Keratinocyte (primary cell): ENCODE measurements around the gene ULBP3. TPM values are rescaled to one million over a fixed set of nuclear protein-coding genes. Genes with fewer than 3 reads are reported as not detected.

Experiments
- DNase-seq: peaks from one replicate; pipeline ENCODE4 v3.0.0-alpha.2; 2011; ENCODE audit warnings: low read depth, missing footprints, low spot score
- FAIRE-seq: peaks from 2 replicates; lab custom pipeline; 2011; peaks lifted over from hg19 to GRCh38; lab: Jason Lieb, UNC
- H2AFZ ChIP-seq: 2 replicates; pipeline ENCODE4 v1.6.0; 2012; ENCODE audit warnings: low read length, control low read depth, inconsistent platforms; ENCODE audit not compliant: control insufficient read depth
- H3K27ac ChIP-seq: 2 replicates; pipeline ENCODE4 v1.5.1; 2011; ENCODE audit warnings: low read length; ENCODE audit not compliant: control insufficient read depth, insufficient read depth
- H3K27me3 ChIP-seq: 3 replicates; pipeline ENCODE4 v1.6.0; 2011; ENCODE audit warnings: low read length; ENCODE audit not compliant: control insufficient read depth, insufficient read depth; ENCODE audit errors: extremely low read depth
- H3K36me3 ChIP-seq, 2 experiments: 2 replicates in 1 of 2; 3 replicates in 1 of 2; pipeline ENCODE4 v1.5.1; 2011; ENCODE audit warnings: low read length in 2 of 2, mild to moderate bottlenecking in 1 of 2; ENCODE audit not compliant: control insufficient read depth in 2 of 2, insufficient read depth in 2 of 2; ENCODE audit errors: extremely low read depth in 1 of 2
- H3K4me1 ChIP-seq: 3 replicates; pipeline ENCODE4 v1.5.1; 2011; ENCODE audit warnings: low read length; ENCODE audit not compliant: control insufficient read depth, insufficient read depth; ENCODE audit errors: extremely low read depth
- H3K4me2 ChIP-seq: 3 replicates; pipeline ENCODE4 v1.6.0; 2011; ENCODE audit warnings: low read depth, low read length; ENCODE audit not compliant: control insufficient read depth, insufficient read depth; ENCODE audit errors: extremely low read depth
- H3K4me3 ChIP-seq, 3 experiments: fragments of 200-600 bp in 1 of 3; sonication (generic) in 1 of 3; 2 replicates in 2 of 3; 3 replicates in 1 of 3; pipeline ENCODE4 v1.5.1; 2011 to 2016; ENCODE audit warnings: low read length in 3 of 3, mild to moderate bottlenecking in 3 of 3, control low read depth in 2 of 3, inconsistent platforms in 1 of 3, low read depth in 1 of 3, mixed read lengths in 1 of 3, mixed run types in 1 of 3, moderate library complexity in 1 of 3; ENCODE audit not compliant: control insufficient read depth in 2 of 3, insufficient read depth in 2 of 3; ENCODE audit errors: extremely low read depth in 1 of 3
- H3K79me2 ChIP-seq: 2 replicates; pipeline ENCODE4 v1.6.0; 2012; ENCODE audit warnings: low read length; ENCODE audit not compliant: control insufficient read depth, insufficient read depth
- H3K9ac ChIP-seq: 3 replicates; pipeline ENCODE4 v1.6.0; 2011; ENCODE audit warnings: low read length; ENCODE audit not compliant: control insufficient read depth, insufficient read depth; ENCODE audit errors: extremely low read depth
- H3K9me1 ChIP-seq: 3 replicates; pipeline ENCODE4 v1.6.0; 2011; ENCODE audit warnings: low read length; ENCODE audit not compliant: control insufficient read depth, insufficient read depth; ENCODE audit errors: extremely low read depth
- H3K9me3 ChIP-seq: 2 replicates; pipeline ENCODE4 v1.5.1; 2012; ENCODE audit warnings: low read depth, low read length; ENCODE audit not compliant: control insufficient read depth
- H4K20me1 ChIP-seq: 3 replicates; pipeline ENCODE4 v1.6.0; 2011; ENCODE audit warnings: low read length; ENCODE audit not compliant: control insufficient read depth, insufficient read depth; ENCODE audit errors: extremely low read depth
- CTCF ChIP-seq, 3 experiments: IDR thresholded peaks in 1 of 3; conservative IDR thresholded peaks in 1 of 3; optimal IDR thresholded peaks in 1 of 3; 2 replicates in 2 of 3; 3 replicates in 1 of 3; pipeline versions ENCODE3 to v1.5.1; 2011; ENCODE audit warnings: low read length in 3 of 3, mild to moderate bottlenecking in 3 of 3, moderate library complexity in 2 of 3, control low read depth in 1 of 3, inconsistent platforms in 1 of 3; ENCODE audit not compliant: insufficient read depth in 2 of 3; ENCODE audit errors: extremely low read depth in 1 of 3
- EZH2 ChIP-seq: IDR thresholded peaks from one replicate; pipeline ENCODE4 v1.6.1; 2012; ENCODE audit warnings: inconsistent platforms, mild to moderate bottlenecking, low read length, moderate library complexity
- dilution Hi-C: fragments of 300-500 bp; cut with MboI; formaldehyde crosslinking; loops from one replicate; pipeline ENCODE4 v1.7.0; 2020; ENCODE audit warnings: low sequenced_read_pairs; ENCODE audit not compliant: extremely low pct_ligation_motif_present
- polyA plus RNA-seq, 5 experiments: library from polyadenylated mRNA; depleted of rRNA in 3 of 5; stranded (reverse) in 3 of 5; stranded (forward) in 1 of 5; unstranded in 1 of 5; fragments of >200 nt; gene quantifications; 1 replicate in 1 of 5; 2 replicates in 3 of 5; 3 replicates in 1 of 5; pipeline versions ENCODE4 v1.2.1 to v1.2.3, GENCODE V29; 2011 to 2012; ENCODE audit warnings: missing spikeins in 2 of 5, low read depth in 1 of 5, low replicate concordance in 1 of 5

Gene ULBP3
- polyA plus RNA-seq, 1 donor (not counting 4 experiments of a cell fraction or from before 2014, with no cell fraction given) = 7.4 TPM

- no peaks in the 10 kb centered on the region for H3K9me1 ChIP-seq
- H3K79me2 ChIP-seq = no peaks in the 10 kb centered on the region
- dilution Hi-C loops = no loop called here
- FAIRE-seq (no peak), DNase-seq (no peak)
- TF ChIP-seq EZH2 = no peak
- no peak for TF ChIP-seq CTCF (optimal IDR thresholded peaks at IDR 0.05 in 1 of 3, IDR thresholded peaks at IDR 0.05 in 1 of 3, conservative IDR thresholded peaks at IDR 0.05 in 1 of 3; ENCODE audit: extremely low read depth in 1 of 3, insufficient read depth in 2 of 3, low read length in 3 of 3)
- H3K27me3 ChIP-seq = peaks cover 5% of the 10 kb centered on the region
- H3K9ac ChIP-seq = no peak overlapping the region
- H4K20me1 ChIP-seq = no peaks in the 10 kb centered on the region
- H3K4me2 ChIP-seq = no peak overlapping the region
- peaks cover 15% of the 10 kb centered on the region for H3K4me1 ChIP-seq
- no peaks in the 10 kb centered on the region for H3K9me3 ChIP-seq
- H3K27ac ChIP-seq = no peak overlapping the region
- no peak overlapping the region for H2AFZ ChIP-seq
- no peaks in the 10 kb centered on the region for H3K36me3 ChIP-seq
- H3K4me3 ChIP-seq = no peak overlapping the region
Observed at GRCh38 chr6:150029276-150029675, 39.6 kb downstream of the ULBP3 start.

GRCh38 chr6:150028799-150029198 is 40.1 kb downstream of the ULBP3 start:
- dilution Hi-C loops = no loop called here
- TF ChIP-seq EZH2 = no peak
- no peak for TF ChIP-seq CTCF (optimal IDR thresholded peaks at IDR 0.05 in 1 of 3, IDR thresholded peaks at IDR 0.05 in 1 of 3, conservative IDR thresholded peaks at IDR 0.05 in 1 of 3; ENCODE audit: extremely low read depth in 1 of 3, insufficient read depth in 2 of 3, low read length in 3 of 3)
- Histone ChIP-seq H3K79me2 (no peaks in the 10 kb centered on the region), H3K4me2 (no peak overlapping the region), H2AFZ (no peak overlapping the region), H4K20me1 (no peaks in the 10 kb centered on the region), H3K9me3 (no peaks in the 10 kb centered on the region), H3K27ac (no peak overlapping the region), H3K27me3 (peaks cover 5% of the 10 kb centered on the region), H3K36me3 (no peaks in the 10 kb centered on the region), H3K4me1 (peaks cover 15% of the 10 kb centered on the region), H3K9ac (no peak overlapping the region), H3K9me1 (no peaks in the 10 kb centered on the region), H3K4me3 (no peak overlapping the region)
- no peak for DNase-seq
- FAIRE-seq = no peak
